GM21381 (cell line): Measurements from ENCODE around the gene BRD4.

Experiments used
- ATAC-seq: cut with Tn5 transposase; IDR thresholded peaks from one replicate; pipeline ENCODE4 v1.9.1; 2021; ENCODE audit warnings: mild to moderate bottlenecking, moderate library complexity; ENCODE audit not compliant: unreplicated experiment

Gene BRD4

DNA sequence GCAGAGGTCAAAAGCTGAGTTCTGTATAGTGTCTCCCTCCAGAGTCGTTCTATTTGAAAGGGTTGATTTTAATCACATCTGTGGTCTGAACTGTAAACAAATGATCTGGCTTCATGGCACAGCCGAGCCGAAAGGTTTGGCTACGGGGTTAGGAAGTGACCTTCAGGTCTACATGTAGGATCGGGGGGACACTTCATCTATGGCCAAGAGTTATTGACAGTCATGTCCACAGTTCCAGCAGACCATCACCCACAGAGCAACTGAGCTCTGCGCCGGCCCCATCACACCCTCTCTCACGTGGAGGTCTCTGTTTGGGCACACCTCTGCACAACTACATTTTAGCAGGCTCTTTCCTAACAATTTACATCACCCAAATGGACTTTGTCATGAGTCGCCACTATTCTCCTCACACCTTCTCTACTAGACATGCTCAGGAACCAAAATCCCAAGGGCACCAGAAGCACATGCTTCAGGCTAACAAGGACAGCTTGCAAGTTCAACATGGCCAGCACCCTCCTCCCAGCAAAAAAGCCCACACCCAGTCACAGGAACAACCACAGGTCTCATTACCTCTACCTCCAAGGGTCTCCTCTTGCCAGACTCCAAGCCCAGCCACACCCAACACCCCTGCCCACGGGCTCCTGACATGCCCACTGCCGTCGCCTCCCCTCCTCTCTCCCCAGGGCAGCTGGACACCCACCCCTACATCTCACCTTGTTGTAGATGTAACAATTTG, 64.0 kb downstream of the BRD4 start:
- no peak for ATAC-seq

DNA sequence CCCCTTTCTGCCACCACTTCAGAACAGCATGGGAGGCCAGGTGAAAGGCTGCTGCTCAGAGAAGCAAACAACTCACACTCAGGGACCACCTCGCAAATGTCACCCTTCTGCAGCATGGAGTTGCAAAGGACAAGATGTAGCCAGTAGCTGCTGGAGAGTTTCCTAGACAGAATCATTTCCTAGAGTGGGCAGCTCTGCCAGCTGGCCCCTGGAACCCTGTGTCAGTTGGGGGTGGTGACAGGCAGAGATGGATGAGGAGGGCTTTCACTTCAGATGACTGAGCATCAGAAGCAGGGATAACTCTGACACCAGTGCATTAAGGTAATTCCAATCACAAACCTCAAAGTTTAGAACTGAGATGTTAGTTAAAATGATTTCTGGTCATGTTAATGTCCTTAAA, 65.7 kb downstream of the BRD4 start:
- no peak for ATAC-seq

DNA sequence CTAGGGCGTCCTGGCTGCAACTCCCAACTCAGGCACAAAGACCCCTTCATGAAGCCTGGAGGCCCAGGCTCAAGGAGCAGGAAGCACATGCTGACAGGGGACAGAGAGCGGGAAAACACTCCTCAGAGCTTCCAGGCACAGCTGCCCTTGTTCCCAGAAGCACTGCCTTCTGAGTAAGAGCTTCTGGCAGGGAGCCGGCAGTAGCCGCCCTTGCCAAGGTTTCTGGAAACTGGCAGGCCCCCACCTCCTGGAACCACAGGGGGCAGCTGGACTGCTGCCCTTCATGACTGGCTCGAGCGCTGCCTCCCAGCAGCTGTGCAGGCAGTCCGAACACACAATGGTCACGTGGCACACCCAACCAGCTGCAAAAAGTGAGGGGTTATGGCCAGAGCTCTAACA, 66.5 kb downstream of the BRD4 start:
- no peak for ATAC-seq

DNA sequence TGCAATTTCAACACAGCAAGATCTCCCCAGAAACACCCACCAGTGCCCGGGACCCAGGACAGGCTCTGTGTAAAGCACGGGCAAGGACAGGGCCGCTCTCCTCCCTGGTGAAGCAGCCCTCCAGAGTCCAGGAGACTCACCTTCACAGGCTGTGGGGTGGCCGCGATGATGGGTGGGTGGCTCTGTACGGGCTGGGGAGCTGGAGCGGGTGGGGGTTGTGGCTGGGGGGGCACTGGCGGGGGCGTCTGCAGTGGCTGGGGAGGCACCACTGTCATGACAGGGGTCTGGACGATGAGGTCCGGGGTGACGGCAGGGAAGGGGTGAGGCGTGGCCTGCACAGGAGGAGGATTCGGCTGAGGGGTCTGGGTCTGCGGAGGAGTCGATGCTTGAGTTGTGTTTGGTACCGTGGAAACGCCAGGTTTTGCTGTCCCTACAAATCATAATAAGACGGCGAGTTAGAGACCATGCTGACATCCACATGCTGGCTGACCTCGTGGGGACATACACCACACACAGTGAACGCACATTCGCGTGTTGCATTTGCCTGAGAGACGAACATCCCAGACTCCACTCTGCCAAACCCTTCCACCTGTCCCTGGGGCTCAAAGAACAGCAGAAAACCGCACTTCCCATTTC, 67.0 kb downstream of the BRD4 start:
- ATAC-seq, result no peak

DNA sequence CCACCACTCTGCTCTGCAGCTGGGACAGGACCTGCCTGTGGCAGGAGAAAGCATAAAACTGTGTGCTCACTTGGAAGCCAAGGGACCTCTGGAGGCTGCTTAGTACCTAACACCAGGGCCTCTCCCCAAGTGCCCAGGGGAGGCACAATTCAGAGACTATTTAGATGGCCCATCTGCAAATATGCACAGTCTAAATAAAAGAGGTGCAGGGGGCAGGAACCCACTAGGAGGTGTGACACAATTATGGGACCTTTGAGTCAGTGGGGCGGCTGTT, 67.5 kb downstream of the BRD4 start:
- ATAC-seq, result no peak

DNA sequence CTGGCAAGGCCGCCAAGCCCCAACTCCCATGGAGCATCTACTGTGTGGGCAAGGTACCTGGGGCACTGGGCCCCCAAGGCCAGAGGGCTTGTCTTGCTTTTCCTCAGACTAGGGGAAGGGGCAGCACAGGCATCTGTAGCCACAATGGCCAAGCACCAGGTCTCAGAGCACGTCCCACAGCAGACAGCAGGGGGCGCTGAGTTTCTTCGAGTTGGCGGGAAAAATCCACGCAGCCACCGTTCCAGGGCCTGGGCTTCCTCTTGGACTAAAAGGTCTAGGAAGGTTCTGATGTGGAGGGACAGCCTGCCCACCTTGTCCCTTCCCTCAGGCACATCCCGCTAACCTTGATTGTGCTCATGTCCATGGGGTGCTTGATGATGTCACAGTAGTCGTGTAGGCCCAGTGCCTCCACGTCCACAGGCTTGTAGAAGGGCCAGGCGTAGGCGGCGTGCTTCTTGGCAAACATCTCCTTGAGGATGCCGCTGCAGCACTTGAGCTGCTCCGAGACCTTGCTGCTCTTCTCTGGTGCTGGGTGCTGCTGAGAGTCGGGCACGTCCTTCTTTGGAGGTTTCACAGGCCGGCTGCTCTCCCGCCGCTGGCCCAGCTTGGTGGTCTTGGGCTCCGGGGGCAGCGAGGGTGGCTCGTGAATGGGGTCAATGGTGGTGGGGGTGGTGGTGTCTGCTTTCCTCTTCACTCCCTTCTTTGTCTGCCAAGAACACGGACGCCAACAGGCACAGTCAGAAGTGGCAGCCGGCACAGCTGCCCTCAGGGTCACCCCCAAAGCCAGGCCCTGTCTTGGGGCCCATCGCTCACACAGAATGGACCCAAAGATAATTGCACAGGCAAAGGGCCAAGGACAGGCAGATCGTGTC, 68.0 kb downstream of the BRD4 start:
- ATAC-seq, result no peak

DNA sequence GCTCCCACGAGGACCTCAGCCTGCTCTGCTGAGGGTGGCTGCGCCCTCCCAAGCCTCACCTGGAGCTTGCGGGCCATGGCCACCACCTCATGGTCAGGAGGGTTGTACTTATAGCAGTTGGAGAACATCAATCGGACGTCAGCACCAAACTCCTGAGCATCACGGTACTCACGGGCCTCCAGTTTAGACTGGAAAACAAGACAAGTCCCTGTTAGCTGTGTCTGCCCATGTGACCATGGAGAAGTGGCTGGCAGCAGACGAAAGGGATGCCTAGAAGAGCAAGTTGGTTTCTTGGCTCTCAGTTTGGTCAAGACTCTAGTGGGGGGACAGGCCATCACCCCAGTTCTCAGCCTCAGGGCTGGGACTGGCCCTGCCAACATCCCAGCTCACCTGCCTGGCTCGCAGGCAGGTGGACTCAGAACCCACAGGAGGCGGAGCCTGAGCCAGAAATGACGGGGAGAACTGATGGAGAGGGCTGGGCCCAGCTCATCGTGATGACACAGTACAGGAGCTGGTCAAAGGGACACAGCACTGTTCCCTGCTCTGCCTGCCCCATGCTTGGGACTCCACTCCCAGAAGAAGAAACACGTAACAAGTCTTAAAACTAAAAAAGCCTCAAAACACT, 68.9 kb downstream of the BRD4 start:
- no peak for ATAC-seq

DNA sequence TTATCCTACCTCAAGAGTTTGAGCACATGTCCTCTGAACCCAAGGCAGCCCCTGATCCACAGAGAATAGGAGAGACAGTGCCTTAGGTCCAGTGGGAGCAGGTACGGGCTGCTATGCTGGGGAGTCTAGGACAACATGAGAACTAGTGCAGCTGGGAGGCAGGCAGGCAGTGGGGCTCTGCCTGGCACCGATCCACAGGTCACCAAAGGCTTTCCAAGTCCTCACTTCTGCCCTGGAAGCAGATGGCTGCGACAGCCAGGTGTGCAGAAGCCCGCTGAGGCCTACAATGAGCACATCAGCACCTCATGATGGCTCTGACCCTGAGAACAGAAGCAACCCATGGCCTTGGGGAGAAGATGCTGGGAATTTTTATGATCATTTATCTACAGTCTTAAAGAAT, 70.3 kb downstream of the BRD4 start:
- no peak for ATAC-seq

DNA sequence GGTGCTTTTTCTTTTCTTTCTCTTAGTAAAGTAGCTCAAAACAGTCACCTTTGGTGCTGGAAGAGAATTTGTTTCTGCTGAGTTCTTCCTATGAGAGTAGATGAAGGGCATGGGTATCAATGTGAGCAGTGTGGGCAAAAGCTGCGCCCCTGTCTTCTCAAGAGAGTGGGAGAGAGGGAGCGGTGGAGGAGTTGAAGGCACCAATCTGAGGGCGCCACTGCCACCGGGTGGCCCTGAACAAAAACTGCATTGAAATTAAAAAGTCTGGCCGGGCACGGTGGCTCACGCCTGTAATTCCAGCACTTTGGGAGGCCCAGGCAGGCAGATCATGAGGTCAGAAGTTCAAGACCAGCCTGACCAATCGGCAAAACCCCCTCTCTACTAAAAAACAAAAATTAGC, 71.4 kb downstream of the BRD4 start:
- ATAC-seq, result no peak

DNA sequence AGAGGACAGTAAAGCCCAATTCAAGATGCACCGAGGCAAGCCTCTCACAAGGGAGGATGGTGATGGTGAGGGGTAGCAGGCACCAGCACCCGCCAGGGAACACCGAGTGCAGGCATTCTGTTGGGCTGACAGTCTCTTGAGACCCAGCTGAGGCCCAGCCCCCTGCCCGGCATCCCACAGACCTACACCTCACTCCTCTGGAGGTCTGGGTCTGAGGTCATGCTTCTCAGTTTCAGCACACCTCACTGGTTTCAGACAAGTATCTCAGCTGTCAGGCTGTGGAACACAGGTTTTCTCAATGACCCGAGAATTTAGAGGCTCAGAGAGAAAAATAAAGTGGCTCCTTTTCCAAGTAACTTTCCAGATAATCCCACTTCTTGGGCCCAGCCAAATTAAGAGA, 72.4 kb downstream of the BRD4 start:
- no peak for ATAC-seq

DNA sequence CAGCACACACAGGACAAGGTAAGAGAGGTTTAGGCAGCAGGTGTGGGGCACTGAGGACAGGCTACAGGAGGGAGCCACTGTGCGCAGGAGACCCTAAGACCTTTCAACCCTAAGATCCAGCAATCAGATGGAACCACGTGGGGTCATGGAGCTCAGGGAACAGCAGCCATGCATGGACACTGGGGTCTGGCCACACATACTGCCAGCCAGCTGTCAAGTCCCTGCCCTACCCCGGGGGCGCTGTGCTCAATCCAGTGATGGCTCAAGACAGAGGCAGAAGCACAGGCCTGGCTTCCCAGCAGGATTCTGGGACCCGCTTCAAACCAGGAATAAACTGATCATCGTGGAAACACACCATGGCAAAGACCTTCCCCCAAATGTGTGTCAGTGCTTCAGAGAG, 74.6 kb downstream of the BRD4 start:
- ATAC-seq, result no peak

DNA sequence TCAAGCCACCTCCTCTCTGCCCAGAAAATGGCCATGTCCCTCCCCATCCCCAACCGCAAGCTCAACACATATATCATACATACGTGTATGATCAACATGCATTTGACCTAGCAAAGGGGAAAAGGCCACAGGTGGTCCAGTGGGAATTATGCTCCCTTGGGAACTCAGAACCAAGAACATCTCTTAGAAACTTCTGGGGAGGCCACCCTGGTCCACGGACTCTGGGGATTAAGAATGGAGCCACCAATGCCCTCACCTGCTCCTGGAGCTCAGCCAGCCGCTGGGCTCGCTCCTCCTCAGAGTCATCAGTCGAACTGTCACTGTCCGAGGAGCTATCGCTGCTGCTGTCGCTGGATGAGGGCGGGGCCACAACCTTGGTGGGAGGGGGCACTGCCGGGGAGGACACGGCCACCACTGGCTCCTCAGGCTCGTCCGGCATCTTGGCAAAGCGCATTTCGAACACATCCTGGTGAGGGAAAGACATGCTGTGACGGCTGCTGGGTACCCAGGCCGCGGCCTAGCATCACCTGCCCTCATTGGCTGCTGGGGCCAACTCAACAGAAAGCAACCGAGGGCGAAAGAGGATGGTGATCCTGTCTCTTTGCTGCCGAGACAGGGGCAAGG, 75.5 kb downstream of the BRD4 start:
- no peak for ATAC-seq

DNA sequence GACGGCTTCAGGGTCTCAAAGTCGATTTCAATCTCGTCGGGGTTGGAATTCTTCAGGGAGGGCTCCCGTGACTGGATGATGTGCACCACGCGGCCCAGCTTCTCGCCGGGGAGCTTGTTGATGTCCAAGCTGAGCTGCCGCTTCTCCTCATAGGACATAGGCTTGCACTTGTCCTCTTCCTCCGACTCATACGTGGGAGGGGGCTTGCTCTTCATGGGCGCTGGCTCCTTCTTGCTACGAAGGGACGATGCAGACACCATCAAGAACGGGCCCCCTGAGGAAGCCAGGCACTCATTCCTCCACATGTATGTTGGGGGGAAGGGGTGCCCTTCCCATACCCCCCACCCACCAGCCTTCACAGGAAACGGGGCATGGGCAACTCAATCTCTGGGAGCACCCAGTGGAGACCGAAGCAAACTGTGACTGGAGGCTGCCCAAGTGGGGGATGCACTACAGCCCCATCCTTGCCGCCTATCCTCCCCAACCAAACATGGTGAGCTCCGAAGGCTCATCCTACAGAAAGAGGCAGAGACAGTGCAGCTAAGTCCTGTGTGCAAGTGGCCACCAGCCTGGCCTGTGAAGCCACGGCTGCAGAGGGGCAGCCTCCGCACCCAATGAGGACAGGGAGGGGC, 76.9 kb downstream of the BRD4 start:
- ATAC-seq, result no peak

DNA sequence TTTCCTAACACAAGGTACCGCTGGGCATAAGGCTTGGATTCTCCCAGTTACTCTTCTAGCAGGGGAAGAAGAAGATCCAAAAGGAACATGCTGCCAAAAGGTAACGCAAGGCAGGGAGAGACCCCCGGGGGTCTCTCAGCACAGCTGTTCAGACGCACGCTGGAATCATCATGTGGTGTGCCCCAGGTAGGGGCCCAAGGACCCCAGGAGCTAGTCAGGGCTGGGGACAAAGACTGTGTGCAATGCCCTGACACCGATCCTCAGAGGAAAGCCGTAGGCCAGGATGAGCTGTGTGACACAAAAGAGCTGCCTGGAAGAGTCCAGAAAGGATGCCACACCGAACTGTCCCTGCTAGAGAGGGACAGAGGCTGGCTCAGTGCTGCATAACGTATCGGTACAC, 77.8 kb downstream of the BRD4 start:
- no peak for ATAC-seq

DNA sequence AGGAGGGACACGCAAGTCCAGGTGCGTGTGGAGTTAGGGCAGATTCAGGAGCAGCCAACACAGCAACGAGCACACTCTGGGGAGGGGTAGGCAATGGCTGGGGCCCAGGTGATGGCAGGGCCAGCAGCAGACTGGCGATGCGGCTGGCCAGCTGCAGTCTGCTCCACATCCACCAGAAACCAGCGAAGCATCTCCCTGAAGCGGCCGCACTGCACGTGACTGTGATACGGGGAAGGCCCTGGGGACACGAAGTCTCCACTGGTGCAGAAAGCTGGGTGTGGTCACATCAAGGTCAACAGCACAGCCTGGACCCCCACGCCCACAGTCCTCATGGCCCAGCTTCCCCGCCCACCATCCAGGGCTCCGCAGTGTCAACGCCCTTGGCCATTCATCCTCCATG, 78.8 kb downstream of the BRD4 start:
- no peak for ATAC-seq

DNA sequence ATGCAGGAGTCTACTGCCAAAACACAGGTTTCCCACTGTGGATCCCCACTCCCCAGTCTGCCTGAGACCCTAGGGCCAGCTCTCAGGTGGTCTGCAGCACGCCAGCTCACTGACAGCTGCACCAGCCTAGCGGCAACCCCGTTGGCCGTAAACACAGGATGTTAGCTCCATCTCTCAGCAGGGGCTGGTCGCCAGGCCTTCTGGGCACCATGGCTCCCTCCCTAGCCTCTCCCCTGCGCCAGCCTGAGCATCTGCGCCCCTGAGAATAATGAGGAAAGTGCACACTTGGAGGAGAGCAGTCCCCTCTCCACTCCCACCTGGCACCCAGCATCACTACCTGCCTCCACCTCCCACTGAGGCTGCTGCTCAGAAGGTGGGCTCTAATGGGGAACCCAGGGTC, 79.3 kb downstream of the BRD4 start:
- ATAC-seq, result no peak

DNA sequence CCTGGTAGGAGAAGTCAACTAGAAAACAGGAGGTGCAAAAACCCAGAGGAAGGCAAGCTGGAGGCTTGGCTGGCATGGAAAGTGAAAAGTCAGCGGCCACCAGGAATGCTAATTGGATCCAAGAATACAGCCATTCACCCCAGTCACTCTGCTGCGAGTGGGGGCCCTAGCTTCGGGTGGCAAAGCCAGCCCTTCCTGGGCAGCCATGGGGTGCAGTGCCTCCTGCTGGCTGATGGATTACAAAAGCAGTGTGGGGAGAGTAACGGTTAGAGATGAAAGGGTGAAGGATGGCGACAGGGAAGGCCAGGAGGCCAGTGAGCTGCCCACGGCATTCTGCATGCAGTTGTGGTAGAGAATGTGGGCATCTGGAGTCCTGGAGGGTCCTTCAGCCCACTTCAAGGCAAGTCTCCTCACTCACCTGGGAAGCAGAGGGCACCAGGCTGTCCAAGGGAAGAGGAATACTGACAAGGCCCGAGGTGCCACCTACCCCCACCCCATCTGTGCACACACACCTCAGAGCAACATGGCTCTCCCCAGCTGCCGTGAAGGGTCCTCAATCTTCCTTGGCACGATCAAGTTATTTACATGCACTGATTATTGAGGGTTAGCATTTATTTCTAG, 79.8 kb downstream of the BRD4 start:
- ATAC-seq, result no peak

DNA sequence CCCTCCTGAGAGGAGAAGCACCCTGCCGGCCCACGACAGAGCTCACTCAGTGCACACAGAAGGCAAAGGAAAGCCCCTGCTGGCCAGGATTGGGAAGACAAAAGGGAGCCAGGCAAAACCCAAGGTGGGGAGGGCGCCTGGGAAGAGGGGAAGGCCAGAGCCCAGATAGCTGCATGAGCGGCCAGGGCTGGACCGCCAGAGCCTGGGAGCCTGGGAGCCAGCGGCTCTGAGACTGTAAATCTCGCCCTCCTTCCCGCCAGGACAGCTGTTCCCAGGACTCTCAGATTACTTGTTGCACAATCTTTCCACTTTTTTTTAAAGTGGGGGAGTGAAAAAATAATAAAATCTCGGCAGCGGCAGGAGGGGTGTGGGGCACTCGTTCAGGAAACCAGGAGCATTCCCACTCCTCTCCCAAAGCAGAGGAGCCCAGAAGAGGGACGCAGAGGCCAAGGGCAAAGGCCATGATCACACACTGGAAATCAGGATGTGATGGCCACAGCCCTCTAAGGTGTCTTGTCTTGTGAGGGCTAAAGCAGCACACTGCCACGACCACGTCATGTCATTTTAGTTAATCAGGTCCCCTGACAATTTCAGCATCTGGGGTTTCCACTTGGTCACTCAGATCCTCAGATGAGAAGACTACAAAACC, 80.5 kb downstream of the BRD4 start:
- ATAC-seq, result no peak

DNA sequence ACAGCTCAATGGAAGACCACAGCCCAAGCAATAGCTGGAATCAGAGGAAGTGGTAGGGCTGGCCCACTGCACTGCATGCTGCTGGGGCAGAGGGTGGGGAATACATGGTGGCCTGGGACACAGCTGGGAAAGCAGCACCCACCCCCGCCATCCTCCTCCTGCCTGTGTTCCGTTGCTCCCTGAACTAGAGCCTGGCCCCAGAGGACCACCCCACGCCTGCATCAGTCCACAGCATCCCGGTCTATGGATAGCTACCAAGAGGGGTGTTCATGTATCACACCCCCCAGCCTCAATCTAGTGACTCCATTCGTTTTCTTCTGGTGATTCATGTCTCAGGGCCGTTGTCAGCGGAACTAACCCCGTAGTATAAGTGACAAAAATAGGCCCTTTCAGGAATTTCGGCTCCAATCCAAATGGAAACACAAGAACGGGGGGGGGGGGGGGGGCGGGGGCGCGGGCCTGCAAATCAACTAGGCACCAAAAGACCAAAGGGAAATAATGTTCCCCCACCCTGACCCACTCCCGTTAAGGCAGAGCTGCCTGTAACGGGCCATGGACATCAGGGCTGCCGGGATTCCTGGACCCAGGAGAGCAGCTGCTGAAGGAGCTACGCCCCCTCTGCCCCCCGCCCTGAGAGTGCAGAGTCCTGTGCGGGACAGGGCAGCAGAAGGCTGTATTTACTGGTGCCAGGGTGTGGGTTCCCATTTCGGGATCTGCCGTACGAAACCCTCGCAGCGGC, 81.2 kb downstream of the BRD4 start:
- ATAC-seq, result no peak
